GM19035 (cell line): ENCODE measurements around the gene SLC22A4.

Experiments used
- ATAC-seq: cut with Tn5 transposase; IDR thresholded peaks from one replicate; pipeline ENCODE4 v1.9.1; 2021; ENCODE audit not compliant: unreplicated experiment

SLC22A4 gene

DNA sequence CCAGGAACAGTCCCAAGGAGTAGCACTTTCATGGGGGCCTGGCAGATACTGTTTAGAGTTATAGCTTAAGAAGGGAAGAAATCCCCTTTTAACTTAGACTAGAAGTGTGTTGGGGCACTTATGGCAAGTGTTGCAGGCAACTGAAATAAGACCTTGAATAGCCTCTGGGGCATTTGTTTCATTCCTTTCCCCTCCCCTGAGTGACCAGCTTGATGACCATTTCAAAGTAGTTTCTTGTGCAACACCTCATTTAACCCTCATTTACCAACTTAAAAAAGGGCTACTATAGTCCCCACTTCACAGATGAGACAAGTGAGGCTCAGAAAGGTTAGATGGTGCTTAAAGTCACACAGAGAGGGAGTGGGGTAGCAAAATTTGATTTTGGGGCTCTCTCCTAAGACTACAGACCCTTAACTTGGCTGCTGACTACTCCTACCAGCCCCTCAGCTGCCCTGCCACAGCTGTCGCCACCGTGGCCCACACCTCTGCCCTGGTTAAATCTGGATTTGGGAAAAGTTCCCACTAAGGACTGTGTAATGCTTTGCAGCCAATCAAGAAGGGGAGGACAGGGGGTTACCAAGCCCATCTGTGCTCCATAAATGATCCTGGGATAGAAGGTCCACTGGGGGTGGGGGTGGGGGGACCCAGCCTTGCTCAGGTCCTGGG is 31.2 kb upstream of the SLC22A4 start:
- no peak for ATAC-seq

DNA sequence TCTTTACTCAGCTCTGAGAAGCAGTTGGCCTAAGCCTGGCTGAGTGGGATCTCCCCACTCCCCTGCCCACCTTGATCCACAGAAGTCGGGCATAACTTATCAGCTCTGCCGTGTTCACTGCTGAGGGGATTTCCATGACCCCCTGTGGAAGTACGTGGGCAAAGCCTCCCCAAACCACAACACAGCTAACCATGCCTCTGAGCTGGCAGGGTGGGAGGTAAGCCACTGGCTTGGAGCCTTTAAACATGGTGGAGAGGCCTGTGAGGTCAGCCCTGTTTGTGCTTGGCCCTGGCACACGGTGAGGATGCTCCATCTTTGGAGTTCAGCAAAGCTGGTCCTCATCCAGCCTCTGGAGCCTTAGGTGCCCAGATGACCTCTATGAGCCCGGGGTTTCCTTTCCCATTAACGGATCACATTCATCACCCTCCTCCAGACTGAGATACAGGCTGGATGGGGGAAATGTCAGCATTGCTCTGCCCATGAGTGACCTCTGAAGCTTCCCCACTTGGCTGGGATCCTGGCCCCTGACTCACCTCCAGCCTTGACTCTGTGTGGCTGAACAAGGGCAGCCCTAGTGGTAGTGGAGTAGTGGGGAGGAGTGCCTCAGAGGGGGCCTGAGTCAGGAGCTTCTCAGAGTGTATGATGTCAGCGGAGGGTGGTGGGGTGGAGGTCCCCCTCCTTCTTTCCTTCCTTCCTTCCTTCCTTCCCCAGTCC is 30.5 kb upstream of the SLC22A4 start:
- ATAC-seq, result no peak

DNA sequence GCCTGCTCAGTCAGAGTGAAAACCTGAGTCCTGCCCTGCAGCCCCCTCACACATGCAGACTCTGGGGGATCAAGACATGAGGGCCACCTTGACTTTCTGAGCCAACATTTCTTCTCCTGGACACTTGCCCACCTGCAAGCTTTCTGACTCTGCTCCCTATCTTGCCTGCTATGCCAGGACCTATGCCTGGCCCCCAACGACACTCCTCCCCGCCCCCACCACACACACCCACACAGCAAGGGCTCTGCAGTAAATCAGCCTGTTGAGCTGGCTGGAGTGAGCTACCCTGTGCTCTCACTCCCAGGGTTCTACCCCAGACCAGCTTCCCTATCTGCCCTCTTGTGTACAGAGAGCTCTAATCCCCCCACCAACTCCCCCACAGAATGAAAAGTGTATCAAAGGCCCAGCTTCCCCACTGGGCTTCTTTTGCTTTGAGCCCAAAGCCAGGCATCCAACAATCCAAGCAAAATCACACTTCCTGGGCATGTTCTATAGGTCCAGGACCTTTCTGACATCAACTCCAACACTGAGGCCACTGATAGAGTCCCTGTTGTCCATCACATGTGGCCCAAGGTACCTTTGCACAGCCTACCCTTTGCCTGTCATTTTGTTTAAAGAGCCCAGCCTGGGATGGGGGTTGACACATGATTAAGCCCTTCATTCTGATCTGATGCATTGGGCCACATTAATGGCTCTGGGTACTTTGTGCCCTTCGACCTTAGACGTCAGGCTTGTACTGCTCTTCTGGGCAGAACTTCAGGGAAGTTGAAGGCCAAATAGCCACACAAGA is 29.5 kb upstream of the SLC22A4 start:
- ATAC-seq, result no peak

DNA sequence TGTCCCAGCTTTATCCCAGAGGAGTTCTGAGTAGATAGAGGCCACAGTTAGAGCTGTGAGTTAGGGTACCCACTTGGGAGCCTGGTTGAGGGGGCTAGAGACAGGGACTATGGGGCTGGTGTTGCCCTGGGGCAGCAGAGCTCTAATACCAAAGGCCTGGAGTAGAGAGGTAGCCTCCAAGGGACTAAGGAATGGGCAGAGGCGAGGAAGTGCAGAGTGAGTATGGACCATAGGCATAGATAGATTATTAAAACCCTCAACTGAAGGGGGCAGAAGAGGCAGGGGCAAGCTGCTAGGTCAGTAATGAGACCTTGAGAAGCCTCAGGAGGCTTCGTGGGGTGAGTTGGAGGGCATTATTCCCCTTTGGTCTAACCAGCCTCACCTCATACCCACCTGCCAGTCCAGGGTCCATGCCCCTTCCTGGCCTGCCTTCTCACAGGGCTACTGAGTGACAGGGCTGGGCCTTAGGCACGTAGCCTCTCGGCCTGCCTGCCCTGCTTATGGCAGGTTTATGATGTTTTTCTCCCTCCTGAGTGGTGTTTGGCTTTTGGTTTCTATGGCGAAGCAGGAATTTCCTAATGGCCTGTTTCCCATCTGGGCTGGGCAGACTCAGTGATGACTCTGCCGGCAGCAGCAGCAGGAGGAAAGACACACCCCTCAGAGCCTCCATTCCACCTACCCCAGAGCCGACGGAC is 28.7 kb upstream of the SLC22A4 start:
- no peak for ATAC-seq

DNA sequence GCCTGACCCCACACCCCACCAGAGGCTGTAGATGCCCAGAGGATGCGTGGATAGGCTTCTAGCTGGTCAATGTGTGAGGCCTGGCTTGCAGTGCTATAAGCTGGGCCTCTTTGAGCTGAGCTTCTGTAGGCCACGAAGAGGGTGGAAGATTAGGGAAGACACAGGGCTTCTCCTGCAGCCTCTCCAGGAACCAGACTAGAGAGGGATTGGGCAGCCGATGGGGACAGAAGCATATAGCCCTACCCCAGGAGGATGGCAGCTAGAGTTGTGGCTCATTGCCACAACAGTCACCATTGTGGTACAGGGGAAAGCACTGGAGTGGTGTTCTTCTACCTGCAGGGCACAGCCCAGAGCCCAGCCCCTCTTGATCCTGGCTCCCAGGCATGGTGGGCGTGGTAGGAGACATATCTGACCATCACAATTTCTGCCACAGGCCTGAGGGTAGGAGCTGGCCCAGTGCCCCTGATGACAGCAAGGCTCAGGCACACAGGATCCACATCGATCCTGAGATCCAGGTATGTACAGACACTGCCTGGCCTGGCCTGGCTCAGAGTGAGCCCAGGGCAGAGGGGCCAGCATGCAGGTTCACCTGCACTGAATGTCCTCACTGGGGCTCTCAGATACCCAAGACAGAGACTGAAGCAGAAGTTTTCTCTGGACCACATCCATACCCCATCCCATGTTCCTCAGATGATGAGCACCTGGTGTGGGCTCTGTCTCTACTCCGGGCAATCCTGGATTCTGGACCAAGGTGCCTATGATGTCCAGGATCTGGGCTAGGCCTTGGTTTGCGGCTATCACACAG is 28.0 kb upstream of the SLC22A4 start:
- ATAC-seq, result no peak

DNA sequence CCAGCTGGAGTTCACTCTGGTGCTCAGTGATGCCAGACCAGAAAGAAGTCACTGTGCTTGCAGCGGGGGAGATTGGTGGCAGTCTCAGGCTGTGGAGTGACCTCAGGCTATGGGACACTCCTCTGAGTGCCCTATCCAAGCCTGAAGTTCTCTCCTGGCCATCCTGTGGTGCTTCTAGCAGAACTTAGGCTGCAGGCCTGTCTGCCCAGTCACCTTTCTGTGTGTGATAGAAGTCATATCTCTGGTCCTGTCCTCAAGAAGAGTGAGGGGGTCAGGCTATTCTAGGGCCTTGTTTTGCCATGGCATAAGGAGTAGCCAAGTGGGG is 27.4 kb upstream of the SLC22A4 start:
- no peak for ATAC-seq

DNA sequence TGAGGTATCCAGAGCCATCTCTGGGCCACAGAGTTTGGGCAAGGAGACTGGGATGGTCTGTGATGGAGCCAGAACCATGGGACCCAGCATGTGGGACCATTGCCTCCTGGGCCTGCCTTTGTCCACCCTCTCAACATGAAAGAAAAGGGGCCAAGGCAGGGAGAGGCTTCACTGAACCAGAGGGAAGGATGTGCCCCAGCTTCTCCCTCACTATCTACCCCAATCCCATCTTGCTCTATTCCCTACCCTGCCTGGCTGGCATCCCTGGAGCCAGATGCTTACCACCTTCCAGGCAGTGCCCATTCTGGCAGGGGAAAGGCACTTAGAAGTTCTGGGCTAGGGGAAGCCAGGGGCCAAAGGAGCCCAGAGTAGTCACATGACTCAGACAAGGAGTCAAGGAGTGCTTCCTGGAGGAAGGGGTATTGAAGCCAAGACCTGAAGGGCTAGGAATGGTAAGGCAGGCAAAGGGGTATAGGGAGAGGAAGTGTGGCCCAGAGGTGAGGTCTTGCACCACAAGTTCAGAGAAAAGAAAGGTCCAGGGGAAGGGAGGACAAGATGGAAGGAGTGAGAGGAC is 26.9 kb upstream of the SLC22A4 start:
- no peak for ATAC-seq

DNA sequence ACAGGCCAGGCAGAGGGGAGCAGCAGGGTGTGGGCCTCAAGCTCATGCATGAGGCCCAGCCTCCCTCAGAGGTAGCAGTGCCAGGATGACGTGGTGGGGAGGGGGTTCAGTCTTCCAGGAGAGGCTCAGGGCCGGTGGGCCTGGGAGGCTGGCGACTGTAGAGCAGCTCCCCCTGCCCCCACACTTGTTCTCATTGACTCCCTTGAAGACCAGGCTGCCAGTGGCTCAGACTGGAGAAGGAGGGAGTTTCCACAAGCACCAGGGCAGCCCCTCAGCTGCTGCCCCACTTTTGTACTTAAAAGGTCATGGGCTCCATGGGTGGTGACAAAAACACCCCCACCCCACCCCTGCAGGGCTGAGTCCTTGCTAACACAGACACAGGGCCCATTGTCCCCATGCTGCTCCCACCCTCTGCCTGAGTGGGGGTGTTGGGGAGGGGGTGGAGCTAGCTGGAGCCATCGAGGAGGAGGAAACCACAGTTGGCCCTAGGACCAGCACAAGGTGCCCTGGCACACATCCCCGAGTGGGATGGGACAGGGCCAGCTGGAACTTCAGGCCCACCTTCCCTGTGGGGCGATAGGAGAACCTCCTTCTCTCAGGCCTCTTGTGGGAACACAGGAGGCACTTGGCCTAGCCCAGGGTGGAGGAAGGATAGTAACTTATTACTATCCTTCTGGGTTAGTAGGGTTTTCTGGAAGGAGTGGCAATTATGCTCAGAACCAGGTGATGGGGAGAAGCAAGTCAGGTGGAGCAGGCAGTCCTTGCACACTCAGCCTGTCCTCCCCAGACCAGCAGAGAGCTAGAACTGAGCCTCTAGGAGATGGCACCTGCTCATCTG is 26.0 kb upstream of the SLC22A4 start:
- ATAC-seq, result peak; percentile 12

DNA sequence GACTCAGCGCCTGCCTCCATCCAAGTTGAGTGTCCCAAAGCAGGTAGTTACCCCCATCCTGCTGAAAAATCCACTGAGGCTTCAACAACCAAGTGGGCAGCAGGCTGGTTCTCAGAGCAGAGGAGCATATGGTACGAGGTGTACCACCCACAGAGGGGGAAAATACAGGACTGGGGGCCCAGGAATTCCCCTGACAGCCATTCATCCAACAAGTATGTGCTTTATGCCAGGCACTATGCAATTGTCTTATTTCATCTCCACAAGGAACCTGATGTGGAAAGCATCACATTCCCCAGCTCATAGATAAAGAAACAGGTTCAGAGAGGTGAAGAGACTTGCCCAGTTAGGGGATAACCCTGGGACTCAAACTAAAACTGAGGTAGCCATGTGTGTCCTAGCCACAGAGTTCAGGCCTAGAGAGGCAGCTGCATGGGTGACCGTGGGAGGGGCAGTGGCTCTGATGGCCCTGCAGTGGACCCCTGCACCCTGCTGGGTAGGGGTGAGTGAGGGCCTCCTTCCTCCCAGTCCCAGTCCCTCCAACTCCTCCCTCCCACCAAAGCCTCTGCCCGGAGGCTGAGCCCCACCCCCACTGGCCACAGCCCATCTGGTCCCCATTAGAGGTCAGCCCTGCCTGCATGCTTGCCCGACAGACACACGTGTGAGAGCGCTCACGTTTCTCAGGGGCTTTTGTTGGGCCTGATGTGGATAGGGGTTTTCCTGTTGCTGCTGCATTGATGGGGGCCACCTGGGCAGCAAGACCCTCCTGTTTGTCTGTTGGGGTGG is 25.2 kb upstream of the SLC22A4 start:
- ATAC-seq, result peak; percentile 65

DNA sequence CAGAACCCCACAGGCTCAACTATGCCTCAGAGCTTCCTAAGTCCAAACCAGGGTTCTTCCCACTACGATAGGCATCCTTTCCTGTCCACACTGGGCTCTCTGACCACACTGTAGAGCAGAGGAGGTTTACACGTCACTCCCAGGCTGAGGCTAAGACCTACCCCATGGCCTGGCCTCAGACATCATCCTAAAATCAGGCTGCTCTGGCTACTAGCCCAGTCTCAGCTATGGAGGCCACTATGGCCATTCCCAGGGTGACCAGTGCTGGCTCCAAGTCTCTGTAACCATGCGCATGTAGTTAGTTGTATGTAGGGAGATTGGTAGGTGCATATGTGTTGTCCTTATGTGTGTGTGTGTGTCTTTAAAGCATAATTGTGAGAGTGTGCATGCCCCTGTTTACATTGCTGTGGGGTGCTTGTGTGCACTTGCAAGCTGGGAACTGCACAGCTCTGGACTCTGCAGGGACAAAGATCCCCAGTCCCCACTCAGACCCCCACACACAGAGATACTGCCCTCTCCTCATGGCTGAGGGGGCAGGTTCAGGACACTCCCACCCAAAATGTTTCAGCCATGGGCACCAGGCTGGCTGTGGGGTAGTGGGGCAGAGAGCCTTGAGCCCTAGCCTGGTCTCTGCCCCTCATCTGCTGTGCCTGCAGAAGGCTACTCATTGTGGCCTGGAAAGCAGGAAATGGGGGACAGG is 24.4 kb upstream of the SLC22A4 start:
- no peak for ATAC-seq

DNA sequence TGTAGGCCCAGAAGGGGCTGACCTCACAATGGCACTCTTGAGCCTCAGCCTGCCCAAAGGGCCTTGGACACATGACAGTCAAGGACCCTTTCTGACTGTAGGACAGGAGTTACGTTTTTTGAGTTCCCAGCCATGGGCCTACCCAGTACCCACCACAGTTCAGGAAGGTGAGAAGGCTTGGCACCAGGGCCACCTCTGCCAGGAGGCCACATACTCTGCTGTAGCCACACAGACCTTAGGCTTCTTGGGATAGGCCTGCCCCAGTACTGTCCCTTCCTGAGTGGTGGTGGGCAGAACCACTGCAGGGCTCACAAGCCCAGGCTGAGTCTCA is 23.9 kb upstream of the SLC22A4 start:
- no peak for ATAC-seq

DNA sequence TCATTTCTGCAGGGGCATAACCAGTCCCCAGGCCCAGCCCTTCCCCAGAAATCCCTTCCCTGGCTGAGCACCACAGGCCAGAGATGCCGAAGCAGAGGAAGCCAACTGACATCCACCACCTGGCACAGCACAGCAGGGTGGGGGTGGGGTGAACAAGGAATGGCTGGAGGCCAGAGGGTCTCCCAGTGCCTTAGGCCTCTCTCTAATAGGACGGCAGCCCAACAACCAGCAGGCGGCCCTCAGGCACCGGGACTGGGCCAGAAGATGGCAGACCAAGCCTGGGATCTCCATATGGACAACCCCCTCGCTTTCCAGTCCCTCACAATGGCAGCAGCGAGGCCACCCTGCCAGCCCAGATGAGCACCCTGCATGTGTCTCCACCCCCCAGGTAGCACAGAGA is 23.5 kb upstream of the SLC22A4 start:
- ATAC-seq, result no peak

DNA sequence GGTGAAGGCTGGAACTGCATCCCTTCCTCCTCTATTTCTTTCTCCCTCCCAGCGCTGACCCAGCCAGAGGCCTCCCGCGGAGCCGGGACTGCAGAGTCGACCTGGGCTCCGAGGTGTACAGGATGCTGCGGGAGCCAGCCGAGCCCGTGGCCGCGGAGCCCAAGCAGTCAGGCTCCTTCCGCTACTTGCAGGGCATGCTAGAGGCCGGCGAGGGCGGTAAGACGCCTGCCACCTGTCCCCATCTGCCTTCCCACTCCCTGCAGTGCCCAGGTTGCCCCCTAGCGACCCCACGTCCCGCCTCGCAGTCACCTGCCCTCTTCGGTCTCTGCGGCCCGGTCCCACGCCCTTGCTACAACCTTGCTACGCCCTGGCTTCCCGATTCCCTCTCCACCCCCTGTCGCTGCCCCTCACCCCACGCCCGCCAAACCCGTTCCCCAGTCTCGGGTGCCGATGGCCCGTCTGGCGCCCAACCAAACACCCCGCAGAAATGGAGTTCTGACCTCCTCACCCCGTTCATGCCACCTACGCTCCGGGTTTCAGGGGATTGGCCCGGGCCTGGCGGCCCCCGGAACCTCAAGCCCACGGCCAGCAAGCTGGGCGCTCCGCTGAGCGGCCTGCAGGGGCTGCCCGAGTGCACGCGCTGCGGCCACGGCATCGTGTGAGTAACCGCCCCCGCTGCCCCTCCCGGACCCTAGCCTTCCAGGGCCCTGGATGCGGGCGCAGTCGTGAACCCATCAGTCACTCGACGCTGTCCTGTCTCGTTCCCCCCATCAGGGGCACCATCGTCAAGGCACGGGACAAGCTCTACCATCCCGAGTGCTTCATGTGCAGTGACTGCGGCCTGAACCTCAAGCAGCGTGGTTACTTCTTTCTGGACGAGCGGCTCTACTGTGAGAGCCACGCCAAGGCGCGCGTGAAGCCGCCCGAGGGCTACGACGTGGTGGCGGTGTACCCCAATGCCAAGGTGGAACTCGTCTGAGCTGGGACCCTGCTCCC is 22.6 kb upstream of the SLC22A4 start:
- no peak for ATAC-seq

DNA sequence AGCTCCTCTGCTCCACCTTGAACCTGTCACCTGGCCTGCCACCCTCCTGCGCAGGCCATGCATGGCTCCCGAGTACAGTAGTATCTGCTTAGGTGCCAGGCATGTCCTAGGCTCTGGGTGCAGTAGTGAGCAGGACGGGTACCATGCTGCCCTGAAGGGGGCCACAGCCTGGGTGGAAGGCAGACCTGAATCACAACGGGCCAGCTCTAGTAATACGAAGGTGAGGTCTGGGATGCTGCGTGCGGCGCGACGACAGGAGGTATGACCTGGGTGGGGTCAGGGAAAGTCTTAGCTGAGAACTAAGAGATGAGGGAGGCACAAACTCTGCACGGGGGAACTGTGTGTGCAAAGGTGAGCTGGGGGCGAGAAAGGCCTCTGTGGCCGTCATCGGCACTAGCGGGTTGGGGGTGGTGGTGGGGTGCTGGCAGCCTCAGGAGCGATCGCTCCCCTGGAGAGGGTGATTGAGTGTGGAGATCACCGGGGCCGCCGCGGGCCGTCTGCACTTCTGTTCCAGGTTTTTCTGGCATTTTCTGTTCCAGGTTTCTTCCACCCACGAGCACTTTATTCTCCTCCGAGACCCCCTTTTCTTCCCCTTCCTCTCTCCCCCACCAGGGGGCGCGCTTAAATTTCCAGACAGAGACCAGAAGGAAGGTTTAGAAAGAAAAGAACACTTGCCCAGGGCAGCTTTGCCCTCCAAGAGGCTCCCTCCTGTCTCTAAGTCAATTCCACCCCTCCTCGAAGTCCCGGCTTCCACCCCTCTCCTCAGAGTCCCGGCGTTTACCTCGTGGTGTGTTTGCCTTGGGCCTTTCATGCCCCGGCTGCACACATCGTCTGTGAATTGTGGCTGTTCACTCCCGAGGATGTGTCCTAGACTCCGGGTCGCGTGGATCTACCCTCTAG is 21.6 kb upstream of the SLC22A4 start:
- ATAC-seq, result no peak

DNA sequence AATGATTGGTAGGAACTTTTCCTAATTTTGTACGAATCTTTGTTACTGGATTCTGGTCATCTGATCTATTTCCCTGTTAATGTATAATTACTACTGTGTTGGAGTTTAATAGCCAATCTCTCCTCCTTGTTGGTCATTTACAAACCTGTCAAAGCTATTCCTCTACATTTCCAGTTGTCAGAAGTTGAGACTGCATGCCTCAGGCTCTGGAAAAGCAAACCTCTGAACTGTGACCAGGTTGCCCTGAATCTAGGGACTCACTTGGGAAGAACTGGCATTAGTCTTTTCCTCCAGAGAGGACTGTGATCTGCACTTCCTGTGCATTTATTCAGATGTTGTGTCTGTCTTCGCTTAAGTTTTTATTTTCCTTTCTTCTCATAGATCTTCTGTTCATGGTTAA is 20.6 kb upstream of the SLC22A4 start:
- no peak for ATAC-seq
